Muscle of back (tissue), 11 donors: ENCODE results near the gene RREB1. TPM values are rescaled to one million over a fixed set of nuclear protein-coding genes. Genes with fewer than 3 reads are reported as not detected.

Experiments
- DNase-seq, 3 donors: peaks; one replicate each; pipeline versions ENCODE4 v3.0.0 to v3.0.0-alpha.2; 2013
- polyA plus RNA-seq, 10 donors: library from polyadenylated mRNA; unstranded; fragments of 120-200 nt; gene quantifications; one replicate each; pipeline ENCODE4 v1.2.1, GENCODE V29; 2013; ENCODE audit not compliant: insufficient read length in 10 of 10

RREB1 gene
- polyA plus RNA-seq, 10 donors: 15.1 to 22.1 (median 17.5) TPM

- DNase-seq: no peak
Measured at GRCh38 chr6:7088076-7088742, 19.6 kb upstream of the RREB1 start.

- DNase-seq: no peak
Measured at GRCh38 chr6:7098993-7099392, 8.8 kb upstream of the RREB1 start.

GRCh38 chr6:7100072-7100752 lies 7.5 kb upstream of the RREB1 start:
- DNase-seq: no peak

DNA sequence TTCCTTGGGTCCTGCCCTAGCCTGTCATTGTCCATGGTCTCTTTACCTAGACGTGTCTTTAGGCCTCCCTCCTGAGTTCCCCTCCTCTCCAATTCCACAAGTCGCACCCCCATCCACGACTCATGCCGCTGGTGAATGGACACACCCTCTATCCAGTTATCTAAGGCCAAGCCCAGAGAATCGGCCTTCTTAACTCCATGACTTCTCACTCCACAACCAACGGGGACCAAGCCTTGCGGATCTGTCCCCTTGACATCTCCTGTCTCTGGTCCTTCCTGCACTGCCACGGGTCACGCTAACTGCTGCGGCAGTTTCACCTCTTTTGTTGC lies 7.0 kb upstream of the RREB1 start:
- no peak for DNase-seq

DNA sequence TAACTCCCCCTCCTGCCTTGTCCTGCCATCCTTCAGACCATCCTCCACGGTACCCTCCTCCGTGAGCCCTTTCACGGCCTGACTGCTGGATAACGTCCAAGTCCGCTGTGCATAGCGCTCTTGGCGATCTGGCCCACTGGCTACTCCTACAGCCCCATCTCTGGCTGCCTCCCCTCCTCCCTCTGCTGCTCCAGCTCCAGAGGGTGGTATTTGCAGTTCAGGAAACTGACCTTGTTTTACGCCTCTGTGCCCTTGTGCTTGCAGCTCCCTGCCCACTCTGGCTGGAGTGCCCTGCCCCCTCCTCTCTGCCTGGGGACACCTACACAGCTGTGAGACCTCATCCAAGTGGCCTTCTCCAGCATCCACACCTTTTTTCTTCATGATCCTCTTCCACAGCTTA lies 6.5 kb upstream of the RREB1 start:
- no peak for DNase-seq

- no peak for DNase-seq
Measured at GRCh38 chr6:7104752-7105151, 3.0 kb upstream of the RREB1 start.

DNA sequence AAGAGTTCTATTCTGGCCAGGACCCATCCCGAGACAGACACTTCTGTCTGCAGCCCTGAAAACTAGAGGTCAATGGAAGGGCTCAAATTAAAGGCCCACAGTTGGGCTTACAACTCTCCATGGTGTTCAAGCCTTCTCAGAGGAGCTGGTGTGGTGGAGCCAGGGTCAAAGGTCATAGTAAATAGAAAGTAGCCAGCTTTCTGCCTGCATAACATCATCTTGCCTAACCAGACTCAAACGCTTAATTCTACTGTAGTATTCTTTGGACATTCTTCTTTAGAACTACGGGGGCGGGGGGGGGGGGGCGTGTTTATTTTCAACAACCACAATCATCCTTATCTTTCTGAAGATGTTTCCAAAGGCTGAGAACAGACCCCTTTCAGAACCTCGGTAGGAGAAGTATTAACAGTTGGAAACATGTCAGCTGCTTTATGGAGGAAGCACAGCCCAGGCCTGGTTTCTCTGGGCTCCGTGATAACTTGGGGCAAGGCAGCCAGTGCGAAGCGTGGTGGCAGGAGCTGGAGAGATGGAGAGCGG lies 1.5 kb upstream of the RREB1 start:
- DNase-seq: no peak

DNA sequence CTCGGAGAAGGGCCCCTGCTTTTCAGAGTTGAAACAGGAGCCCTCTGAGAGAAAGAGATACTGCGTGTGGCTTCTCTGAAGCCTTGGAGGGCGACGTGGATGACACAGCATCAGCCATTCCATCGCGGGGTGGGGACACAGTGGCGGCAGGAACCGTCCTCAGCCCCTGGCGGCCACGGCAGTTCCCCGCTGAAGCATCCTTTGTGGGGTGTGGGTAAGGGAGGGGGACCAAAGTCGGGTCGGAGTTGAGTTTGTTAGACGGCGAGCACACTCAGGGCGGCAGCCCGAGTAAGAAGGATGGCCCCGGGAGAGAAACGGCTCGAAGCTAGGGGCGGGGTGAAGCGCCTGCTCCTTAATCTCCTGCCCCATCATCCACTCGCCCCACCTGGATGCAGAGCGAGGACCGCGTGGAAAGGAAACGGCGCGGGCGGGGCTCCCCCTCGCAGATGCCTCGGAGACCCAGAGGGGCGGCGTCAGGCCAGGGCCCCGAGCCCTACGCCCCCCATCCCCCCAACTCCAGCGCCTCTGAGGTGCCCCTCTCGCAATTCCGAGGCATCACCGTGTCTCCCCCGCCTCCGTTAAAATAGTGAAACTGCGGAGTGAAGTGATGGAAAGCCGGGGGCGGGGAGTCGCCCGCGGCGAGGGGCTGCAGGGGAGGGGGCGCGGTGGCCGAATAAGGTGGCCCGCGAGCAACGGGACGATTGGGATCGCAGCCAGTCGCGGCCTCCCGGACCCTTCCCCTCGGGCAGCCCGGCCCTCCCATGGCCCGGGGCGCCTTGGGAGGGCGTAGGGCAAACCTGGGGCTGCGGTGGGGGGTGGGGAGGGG lies 796 bp upstream of the RREB1 start:
- DNase-seq: peak; percentile 22 to 67 (median 31)

DNA sequence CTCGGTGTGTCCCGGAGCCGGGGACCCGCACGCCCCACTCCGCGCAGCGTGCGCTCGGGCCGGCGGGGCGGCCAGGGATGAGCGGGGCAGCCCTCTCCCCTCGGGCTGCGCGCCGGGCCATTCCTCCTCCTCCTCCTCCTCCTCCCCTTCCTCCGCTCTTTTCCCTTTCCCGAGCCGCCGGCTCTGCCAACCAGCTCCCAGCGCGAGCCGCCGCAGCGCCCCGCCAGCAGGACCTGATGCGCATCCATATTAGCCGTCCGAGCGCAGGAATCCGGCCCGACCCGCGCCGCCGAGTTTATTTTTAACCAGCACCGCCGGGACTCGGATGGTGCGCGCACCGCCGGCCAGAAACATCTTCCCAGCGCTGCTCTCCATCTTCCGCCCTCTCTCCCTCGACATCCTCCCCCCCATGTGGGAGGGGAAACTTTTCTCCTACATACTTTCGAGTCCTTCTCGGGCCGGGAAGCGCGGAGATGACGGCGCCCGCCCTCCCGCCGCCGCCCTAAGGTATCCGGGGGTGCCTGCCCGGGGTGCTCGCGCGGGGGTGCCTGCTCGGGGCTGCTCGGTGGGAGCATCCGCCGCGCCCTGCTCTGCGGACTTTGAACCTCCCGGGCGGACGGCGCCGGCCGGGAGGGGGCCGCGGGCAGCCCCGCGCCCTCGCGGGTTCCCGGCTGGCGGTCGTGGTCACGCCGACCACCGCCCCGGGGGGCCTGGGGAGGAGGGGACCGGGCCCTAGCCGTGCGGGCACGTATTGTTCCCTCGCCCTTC lies 619 bp downstream of the RREB1 start:
- DNase-seq: peak; percentile 55 to 87 (median 66)

DNA sequence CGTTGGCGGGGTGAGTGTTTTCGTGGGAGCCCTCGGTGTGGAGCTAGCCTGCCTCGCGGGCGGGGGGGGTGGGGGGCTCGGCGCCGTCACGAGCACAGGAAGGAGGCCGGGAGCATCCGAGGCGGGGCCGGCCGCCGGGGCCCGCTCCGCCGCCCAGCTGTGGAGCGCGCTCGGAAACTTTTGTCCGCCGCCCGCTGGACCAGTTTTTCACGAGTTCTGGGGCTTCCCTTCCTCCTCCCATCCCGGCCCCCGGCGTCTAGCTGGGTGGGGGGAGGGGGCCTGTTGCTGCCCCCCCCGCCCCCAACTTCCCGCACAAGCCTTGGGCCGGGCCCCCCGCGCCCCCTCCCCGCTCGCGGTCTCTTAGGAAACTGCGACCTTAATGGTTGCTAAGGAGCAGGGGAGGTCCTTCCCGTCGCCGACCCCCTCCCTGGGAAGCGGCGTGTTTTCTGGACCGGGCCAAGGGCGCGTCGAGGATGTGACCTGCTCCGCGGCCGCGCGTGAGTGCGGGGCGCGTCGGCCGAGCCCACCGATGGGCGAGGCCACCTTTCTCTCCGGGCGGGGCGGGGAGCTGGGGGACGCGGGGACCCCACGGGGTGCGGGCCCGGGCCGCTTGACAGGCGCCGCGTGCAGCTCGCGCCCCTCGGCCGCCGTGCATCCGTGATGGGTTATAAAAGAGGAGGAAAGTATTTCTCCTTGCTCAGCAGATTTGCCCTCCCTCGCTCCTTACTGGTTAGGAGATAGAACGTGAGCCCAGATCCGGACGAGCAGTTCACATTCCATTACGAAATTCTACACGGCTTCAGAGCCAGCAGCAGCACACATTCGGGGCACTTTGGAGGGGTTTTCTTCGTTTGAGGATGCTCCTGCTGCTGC lies 1.4 kb downstream of the RREB1 start:
- DNase-seq: peak; percentile 67 to 83 (median 70)

DNA sequence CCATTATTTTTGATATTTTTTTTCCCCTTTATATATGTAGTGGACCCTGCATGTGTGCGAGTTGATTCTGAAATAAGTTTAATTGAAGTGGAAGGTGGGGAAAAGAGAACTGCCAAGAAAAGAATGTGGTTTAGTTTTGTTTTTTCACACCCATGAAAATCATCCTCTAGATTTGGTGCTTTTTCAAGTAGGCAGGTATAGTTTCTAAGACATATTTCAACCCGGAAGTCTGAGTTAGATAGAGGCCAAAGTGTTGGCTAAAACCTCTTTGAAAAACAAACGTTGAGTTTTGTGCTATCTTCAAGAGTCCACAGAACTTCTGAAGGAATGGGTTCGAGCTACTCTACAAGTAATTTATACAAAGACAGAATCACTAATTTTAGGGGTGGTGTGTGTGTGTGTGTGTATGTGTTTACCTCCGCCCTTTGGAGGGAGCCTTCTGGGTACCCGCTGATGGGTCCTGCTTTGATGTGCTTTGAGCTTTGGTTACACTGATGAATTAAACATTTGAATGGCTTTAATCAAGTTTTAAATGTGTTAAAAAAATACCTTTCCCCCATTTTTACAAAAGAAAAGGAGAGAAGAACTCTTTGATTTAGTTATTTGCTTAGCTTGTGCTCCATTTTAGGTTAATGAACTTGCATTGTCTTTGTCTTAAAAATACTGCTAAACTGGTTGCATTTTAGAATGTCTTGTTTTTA lies 2.5 kb downstream of the RREB1 start:
- DNase-seq: no peak

- no peak for DNase-seq
Measured at GRCh38 chr6:7111095-7111690, 3.4 kb downstream of the RREB1 start.

GRCh38 chr6:7112171-7112570 lies 4.4 kb downstream of the RREB1 start:
- DNase-seq: no peak

DNA sequence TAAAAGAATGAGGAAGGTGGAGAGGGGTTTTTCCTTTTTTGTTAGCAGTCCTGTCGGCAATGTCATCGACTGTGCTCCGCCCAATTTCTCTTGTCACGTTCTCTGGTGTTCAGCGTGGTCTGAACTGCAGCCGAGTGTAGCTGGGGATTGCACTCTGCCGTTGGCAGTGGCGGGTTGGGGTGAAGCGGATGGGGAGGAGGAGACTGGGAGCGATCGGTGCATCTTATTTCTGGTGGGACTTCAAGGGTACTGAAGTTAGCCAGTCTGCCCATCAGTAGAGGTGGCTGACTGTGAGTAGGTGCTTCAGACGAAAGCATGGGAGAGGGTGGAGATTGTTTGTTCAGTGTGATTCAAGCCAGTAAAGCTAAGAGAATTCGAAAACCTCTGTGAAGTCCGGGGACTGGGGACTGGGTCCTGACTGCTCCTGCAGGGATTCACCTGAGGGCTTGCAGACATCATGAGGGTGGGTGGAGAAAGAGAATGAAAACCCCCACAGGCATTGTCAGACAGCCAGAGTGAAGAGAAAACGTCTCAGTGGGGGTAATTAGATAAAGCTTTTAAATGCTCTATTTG lies 5.1 kb downstream of the RREB1 start:
- DNase-seq: no peak

DNA sequence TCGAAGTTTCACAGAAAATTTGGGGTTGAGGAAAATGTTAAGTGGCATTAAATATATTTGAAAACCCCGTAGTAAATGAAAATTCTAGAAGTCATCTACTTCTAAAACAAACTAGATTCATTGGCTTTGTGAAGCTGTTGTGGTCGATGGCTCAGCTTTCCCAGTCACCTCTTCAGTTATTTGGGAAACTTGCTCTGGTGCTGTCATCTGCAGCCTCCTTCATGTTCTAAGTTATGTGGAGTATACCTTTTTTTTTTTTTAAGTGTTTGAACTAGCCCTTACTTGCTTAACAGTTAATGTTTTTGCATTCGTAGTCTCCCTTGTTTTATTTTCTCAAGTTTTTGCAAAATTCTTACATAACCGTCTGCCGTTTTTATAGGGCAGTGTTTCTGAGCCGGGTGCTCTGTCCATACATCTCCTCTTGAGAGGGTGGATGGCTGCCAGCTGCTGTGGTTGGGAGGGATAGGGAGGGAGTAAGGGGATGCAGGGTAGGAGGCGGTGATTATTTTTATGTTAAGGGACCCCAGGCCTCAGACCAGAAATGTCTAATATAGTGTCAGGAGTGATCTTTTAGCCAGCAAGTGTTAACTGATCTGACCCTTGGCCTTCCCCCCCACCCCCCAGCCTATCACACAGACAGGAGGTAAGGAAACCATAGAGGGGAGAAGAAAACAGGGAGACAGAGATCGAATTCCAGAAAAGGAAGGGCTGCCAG lies 7.1 kb downstream of the RREB1 start:
- DNase-seq: no peak

DNA sequence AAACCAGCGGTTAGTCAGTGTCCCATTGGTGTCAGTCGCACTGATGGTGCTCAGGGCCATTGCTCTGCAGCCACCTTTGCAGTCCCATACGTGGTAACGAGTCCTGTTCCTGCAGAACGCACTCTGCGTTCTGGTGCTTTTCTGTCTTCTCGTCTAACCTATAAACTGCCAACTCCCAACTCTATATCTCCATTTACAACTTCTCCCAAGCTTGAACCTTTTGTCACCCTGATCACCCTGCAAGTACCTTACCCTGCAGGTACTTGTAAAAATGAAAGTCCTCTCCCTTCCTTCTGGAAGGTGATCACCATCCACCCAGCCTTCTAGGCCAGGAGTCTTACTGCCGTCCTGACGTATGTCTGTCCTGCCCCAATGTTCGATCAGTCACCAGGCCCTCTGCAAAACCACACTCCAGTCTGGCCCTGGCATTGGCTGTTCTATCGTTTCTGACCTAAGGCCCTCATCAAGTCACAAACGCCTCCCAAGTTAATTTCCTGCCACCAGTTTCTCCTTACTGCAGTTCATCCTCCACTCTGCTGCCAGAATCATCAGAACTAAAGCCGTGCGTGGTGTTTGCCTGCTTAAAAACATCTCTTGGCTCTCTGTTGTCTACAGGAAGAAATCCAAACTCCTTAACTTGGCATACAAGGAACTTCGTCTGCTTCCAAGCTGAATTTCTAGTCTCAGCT lies 7.9 kb downstream of the RREB1 start:
- DNase-seq: peak in 1 of 3 donors; percentile 48

DNA sequence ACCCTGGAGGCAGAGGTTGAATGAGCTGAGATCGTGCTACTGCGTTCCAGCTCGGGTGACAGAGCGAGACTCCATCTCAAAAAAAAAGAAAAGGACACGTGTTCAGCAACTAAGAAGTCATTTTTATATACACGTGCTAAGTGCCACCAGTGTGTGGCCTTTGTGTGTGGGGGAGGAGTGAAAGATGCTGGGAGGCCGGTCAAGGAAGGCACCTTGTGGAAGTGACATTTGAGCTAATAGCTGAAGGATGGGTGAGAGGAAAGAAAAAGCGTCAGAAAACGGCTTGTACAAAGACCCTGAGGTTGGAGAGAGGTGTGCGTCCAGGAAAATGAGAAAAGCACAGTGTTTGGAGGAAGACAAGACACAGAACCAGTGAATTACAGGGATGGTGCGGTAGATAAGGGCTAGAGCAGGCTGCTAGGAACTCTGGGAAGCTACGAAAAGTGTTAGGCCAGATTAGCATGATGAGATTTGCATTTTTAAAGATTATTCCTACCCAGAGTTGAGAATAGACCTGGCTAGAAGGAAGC lies 11.6 kb downstream of the RREB1 start:
- no peak for DNase-seq
